Stimulated activated CD8-positive, alpha-beta memory T cell treated with anti-CD3 and anti-CD28 coated beads, Interleukin-7, amount 100 ng/mL, for 48 hours (primary cell): ENCODE results near the gene CAPZA1.

Experiments used
- DNase-seq, 2 donors: peaks; one replicate each; pipeline ENCODE4 v3.0.0-alpha.2; 2020; ENCODE audit warnings: low read depth in 1 of 2; ENCODE audit errors: extremely low read depth in 1 of 2

CAPZA1 gene

GRCh38 chr1:112713466-112714312, 94.1 kb downstream of the CAPZA1 start:
- no peak for DNase-seq

- DNase-seq: no peak
Observed at GRCh38 chr1:112714313-112715263, 95.0 kb downstream of the CAPZA1 start.

GRCh38 chr1:112715264-112716053, 95.8 kb downstream of the CAPZA1 start, which contains the start of gene PPM1J:
TSS of gene PPM1J (minus strand) at chr1:112715332. CDS start at chr1:112715301, 31 bp downstream.
- peak; percentile 96 to 97 for DNase-seq

DNA sequence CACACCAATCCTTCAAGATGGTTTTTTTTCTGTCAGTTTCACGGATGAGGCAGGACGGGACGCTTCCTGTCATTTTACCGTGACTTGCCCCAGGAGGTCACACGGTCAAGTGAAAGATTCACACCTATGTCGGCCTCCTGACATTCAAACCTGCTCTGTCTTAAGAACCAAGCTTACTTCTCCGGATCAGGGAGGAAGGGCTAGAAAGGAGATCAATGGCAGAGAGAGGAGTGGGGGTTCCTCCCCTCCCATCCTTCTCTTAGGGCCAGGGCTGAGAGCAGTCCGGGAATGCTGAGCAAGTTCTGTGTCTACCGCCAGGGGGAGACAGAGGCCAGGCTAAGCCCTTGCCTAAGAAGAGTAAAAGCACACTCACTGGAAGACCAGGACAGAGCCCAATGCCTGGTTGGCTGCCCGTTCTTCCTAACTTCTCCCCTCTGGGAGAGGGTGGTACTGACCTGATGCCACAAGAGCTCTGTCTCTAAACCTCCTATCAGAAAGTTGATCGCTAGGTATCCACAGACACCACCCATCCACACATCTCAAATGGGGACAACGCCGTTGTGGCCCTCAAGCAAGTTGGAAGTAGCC, 96.6 kb downstream of the CAPZA1 start:
- peak; percentile 45 to 60 for DNase-seq

DNA sequence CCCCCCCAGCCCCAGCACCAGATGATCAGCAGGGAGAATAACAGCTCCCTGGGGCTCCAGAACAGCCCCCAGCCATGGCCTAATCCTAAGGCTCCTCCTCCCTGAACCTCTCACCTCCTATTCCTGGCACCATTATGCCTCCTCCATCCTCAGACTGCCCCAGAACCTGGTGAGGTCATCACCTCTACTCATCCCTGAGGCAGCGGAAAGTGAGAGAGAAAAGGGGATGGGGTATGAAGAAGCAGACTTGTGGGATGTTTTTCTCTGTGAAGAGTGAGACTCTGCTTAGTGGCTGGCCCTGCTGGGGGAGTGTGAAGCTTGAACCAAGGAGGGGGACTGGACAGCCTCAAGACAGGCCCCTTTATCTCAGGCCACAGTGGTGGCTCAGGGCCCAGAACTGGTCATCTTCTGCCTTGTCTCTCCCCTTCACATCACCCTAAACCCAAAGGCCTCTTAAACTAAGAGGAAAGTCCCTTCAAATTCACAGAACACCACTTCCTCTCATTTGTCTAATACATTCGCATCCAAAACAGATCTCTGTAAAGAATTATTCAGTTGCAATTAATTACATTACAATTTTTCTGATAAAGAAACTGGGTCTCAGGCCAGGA, 97.7 kb downstream of the CAPZA1 start:
- no peak for DNase-seq

DNA sequence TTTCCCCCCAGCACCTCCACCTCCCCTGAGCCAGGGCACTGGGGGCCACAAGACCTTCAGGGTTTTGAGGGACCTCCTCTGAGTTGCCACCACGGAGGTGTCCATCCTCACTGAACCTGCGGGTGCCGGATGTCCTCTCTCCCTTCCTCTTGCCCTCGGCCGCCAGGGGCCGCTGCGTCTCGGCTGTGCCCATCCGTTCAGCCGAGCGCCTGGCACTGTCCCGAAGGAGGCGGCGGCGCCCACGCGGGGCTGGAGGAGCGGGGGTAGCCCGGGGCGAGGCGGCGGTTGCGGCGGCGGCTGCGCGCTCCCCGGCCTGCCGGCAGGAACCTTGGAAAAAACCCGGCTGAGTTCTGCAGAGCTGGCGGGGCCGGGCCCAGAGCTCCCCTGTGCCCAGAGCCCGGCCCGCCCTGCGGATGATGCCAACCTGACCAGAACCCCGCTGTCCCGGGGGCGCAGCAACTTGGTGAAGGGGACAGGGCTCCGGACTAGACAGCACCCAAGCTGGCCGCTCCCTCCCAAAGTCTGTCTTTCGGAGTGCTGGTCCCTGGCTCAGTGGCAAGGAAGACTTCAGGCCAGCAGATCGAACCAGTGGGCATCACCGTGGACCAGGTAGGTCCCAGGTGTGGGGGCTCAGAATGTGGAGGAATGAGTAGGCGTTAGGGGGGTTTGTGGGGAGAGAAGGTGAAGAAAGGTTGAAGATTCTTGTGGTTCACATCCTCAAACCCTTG, 99.2 kb downstream of the CAPZA1 start:
- DNase-seq: peak; percentile 52 to 59

- DNase-seq: no peak
Observed at GRCh38 chr1:112719706-112720105, 100.1 kb downstream of the CAPZA1 start.

DNA sequence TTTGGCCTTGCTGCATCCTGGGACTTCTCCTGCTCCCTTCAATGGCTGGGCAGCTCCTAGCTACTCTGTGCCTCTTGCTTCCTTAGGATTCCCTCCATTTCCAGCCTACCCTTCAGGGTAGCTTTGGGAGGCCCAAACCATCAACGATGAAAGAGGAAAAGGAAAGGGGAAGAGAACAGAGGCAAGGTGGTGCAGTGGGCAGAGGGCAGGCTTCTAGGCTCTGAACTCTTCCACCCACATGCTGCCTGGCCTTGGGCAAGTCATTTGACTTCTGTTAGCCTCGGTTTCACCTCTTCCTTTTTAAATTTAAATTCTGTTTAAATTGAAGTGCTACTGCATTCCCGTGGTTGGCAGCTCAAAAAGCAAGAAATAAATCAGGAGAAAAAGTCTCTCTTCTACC, 101.2 kb downstream of the CAPZA1 start:
- no peak for DNase-seq
